AG09319 (cell line): Measurements from ENCODE around the gene LDAH.

Experiments used
- DNase-seq: peaks from one replicate; pipeline ENCODE4 v3.0.0-alpha.2; 2010; ENCODE audit warnings: low read depth; ENCODE audit errors: extremely low read depth
- CTCF ChIP-seq: IDR thresholded peaks from 2 replicates; pipeline ENCODE4 v1.5.1; 2011; ENCODE audit warnings: low read depth, mild to moderate bottlenecking, inconsistent platforms, low read length, moderate library complexity

The LDAH gene

GRCh38 chr2:20669562-20670314 lies 153.2 kb downstream of the LDAH start:
- no peak for DNase-seq
- TF ChIP-seq CTCF, result no peak

GRCh38 chr2:20668871-20669475 lies 153.9 kb downstream of the LDAH start:
- TF ChIP-seq CTCF, result no peak
- no peak for DNase-seq

- no peak for TF ChIP-seq CTCF
- DNase-seq, result no peak
These were observed 154.4 kb downstream of the LDAH start for GRCh38 chr2:20668451-20668850.

GRCh38 chr2:20667531-20668401 lies 155.1 kb downstream of the LDAH start:
- DNase-seq, result no peak

GRCh38 chr2:20667151-20667530 lies 155.8 kb downstream of the LDAH start:
- TF ChIP-seq CTCF, result no peak

More at GRCh38 chr2:20667531-20668401, 155.1 kb downstream of the LDAH start:
- no peak for TF ChIP-seq CTCF

GRCh38 chr2:20666304-20667150 lies 156.4 kb downstream of the LDAH start, which contains the start of gene GDF7:
Gene GDF7 (plus strand): TSS chr2:20667144. CDS start chr2:20667240, 96 bp downstream.
- no peak for DNase-seq
- TF ChIP-seq CTCF, result peak; percentile 13; the same call in 1 of the 2 replicates

More at GRCh38 chr2:20667151-20667530, 155.8 kb downstream of the LDAH start:
- DNase-seq, result no peak
